ENCODE results near the gene TLCD3A.
"Not testable (repeated sequence)": the region's sequence is repeated elsewhere in the genome, so short reads cannot be mapped to it uniquely, and the experiment has no call there.

TLCD3A gene

GRCh38 chr17:708132-708531 lies 24.3 kb upstream of the TLCD3A start:
- no peak for DNase-seq (ENCODE audit: low read depth in 2 of 2)

- no peak for DNase-seq (ENCODE audit: low read depth in 2 of 2)
Measured at GRCh38 chr17:718075-718474, 14.3 kb upstream of the TLCD3A start.

GRCh38 chr17:720706-721539 lies 11.5 kb upstream of the TLCD3A start:
- no peak for DNase-seq (ENCODE audit: low read depth in 2 of 2)

- DNase-seq (ENCODE audit: low read depth in 2 of 2), result no peak
Measured at GRCh38 chr17:721540-721937, 10.9 kb upstream of the TLCD3A start.

GRCh38 chr17:725084-725483 lies 7.3 kb upstream of the TLCD3A start:
- DNase-seq (ENCODE audit: low read depth in 2 of 2), result no peak

GRCh38 chr17:725746-726145 lies 6.7 kb upstream of the TLCD3A start:
- no peak for DNase-seq (ENCODE audit: low read depth in 2 of 2)

GRCh38 chr17:726271-726919 lies 6.0 kb upstream of the TLCD3A start:
- no peak for DNase-seq (ENCODE audit: low read depth in 2 of 2)

GRCh38 chr17:728911-729310 lies 3.5 kb upstream of the TLCD3A start:
- DNase-seq (ENCODE audit: low read depth in 2 of 2), result no peak

GRCh38 chr17:731644-732066 lies 741 bp upstream of the TLCD3A start:
- no peak for DNase-seq (ENCODE audit: low read depth in 2 of 2)

GRCh38 chr17:732902-733720 lies 715 bp downstream of the TLCD3A start:
- DNase-seq (ENCODE audit: low read depth in 2 of 2), result no peak

GRCh38 chr17:733743-734142 lies 1.3 kb downstream of the TLCD3A start:
- DNase-seq (ENCODE audit: low read depth in 2 of 2), result no peak

- DNase-seq (ENCODE audit: low read depth in 2 of 2), result no peak
Measured at GRCh38 chr17:737561-738113, 5.2 kb downstream of the TLCD3A start.

- DNase-seq (ENCODE audit: low read depth in 2 of 2), result no peak
Measured at GRCh38 chr17:740240-741017, 8.0 kb downstream of the TLCD3A start.

- no peak for DNase-seq (ENCODE audit: low read depth in 2 of 2)
Measured at GRCh38 chr17:742147-742793, 9.9 kb downstream of the TLCD3A start.

GRCh38 chr17:743139-743538 lies 10.7 kb downstream of the TLCD3A start:
- DNase-seq (ENCODE audit: low read depth in 2 of 2), result no peak

GRCh38 chr17:744937-745336 lies 12.5 kb downstream of the TLCD3A start:
- no peak for DNase-seq (ENCODE audit: low read depth in 2 of 2)

- no peak for DNase-seq (ENCODE audit: low read depth in 2 of 2)
Measured at GRCh38 chr17:745406-745805, 13.0 kb downstream of the TLCD3A start.

GRCh38 chr17:746181-746580 lies 13.8 kb downstream of the TLCD3A start:
- DNase-seq (ENCODE audit: low read depth in 2 of 2), result no peak

GRCh38 chr17:746783-747629 lies 14.6 kb downstream of the TLCD3A start:
- DNase-seq (ENCODE audit: low read depth in 2 of 2), result no peak

- not testable (repeated sequence) for DNase-seq (ENCODE audit: low read depth in 2 of 2)
Measured at GRCh38 chr17:748604-749003, 16.2 kb downstream of the TLCD3A start.
